B cell (primary cell): ENCODE data around the gene GEMIN4.

ENCODE experiments used
- EZH2 ChIP-seq: IDR thresholded peaks from 2 replicates; pipeline ENCODE4 v1.6.1; 2012; ENCODE audit warnings: borderline replicate concordance, low read depth, mild to moderate bottlenecking, moderate library complexity, low read length; ENCODE audit not compliant: insufficient read depth, poor library complexity, severe bottlenecking
- TF ChIP-seq, protein P1 (sequence below): fragments of 200-600 bp; IDR thresholded peaks from one replicate; pipeline ENCODE4 v1.8.0; 2022; ENCODE audit warnings: antibody characterized with exemption, mild to moderate bottlenecking

GRCh38 chr17:742147-742793, 9.8 kb downstream of the GEMIN4 start:
- TF ChIP-seq, protein P1, sequence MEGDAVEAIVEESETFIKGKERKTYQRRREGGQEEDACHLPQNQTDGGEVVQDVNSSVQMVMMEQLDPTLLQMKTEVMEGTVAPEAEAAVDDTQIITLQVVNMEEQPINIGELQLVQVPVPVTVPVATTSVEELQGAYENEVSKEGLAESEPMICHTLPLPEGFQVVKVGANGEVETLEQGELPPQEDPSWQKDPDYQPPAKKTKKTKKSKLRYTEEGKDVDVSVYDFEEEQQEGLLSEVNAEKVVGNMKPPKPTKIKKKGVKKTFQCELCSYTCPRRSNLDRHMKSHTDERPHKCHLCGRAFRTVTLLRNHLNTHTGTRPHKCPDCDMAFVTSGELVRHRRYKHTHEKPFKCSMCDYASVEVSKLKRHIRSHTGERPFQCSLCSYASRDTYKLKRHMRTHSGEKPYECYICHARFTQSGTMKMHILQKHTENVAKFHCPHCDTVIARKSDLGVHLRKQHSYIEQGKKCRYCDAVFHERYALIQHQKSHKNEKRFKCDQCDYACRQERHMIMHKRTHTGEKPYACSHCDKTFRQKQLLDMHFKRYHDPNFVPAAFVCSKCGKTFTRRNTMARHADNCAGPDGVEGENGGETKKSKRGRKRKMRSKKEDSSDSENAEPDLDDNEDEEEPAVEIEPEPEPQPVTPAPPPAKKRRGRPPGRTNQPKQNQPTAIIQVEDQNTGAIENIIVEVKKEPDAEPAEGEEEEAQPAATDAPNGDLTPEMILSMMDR = no peak
- no peak for TF ChIP-seq EZH2
